HepG2 (cell line): Measurements from ENCODE around the gene GPHN. TPM values are rescaled to one million over a fixed set of nuclear protein-coding genes. Genes with fewer than 3 reads are reported as not detected.

ENCODE experiments used
- ATAC-seq: fragments of 200-7000 bp; cut with Tn5 transposase; 3 replicates; pipeline ENCODE4 v1.9.1; 2020; ENCODE audit warnings: mild to moderate bottlenecking, moderate library complexity
- BruUV-seq: library from RNA; stranded (reverse); fragments of 400-500 nt; replicated peaks from 2 replicates; lab custom pipeline; 2021; lab: Mats Ljungman, UMichigan
- CTCF ChIA-PET: fragments of 300-600 bp; formaldehyde crosslinking; extraction: SDS; loops from one replicate; lab custom pipeline; 2021; ENCODE audit warnings: low total read pairs, inconsistent platforms, low intra/inter-chr PET ratio; lab: Yijun Ruan, JAX
- POLR2A ChIA-PET: fragments of 350-600 bp; sonication (Branson Sonifier 250); formaldehyde crosslinking; loops from one replicate; lab custom pipeline; 2020; ENCODE audit warnings: antibody characterized with exemption, inconsistent platforms; lab: Yijun Ruan, JAX
- DNase-seq: peaks from one replicate; pipeline ENCODE4 v3.0.0-alpha.2; 2015; ENCODE audit warnings: low spot score
- FAIRE-seq: peaks from 3 replicates; lab custom pipeline; 2011; peaks lifted over from hg19 to GRCh38; lab: Jason Lieb, UNC
- H2AFZ ChIP-seq: one replicate; pipeline ENCODE4 v1.6.1; 2011; ENCODE audit warnings: low read length, inconsistent platforms
- H3K27ac ChIP-seq: fragments of 300-600 bp; 3 replicates; pipeline ENCODE4 v1.8.0; 2011; ENCODE audit warnings: mixed run types, mild to moderate bottlenecking, mixed read lengths, low read length, inconsistent platforms; ENCODE audit not compliant: insufficient read depth; ENCODE audit errors: extremely low read length
- H3K27me3 ChIP-seq, 2 experiments: fragments of 200-600 bp in 1 of 2; 2 replicates in 1 of 2; 3 replicates in 1 of 2; pipeline versions ENCODE4 v1.6.0 to v1.8.0; 2011; ENCODE audit warnings: low read length in 2 of 2, mild to moderate bottlenecking in 2 of 2, moderate library complexity in 2 of 2, inconsistent platforms in 1 of 2; ENCODE audit not compliant: insufficient read depth in 2 of 2, control insufficient read depth in 1 of 2
- H3K36me3 ChIP-seq, 2 experiments: fragments of 200-600 bp in 1 of 2; replicated peaks in 1 of 2; 2 replicates in 1 of 2; 3 replicates in 1 of 2; pipeline versions ENCODE4 v1.5.1 to v1.8.0; 2011; ENCODE audit warnings: low read length in 2 of 2, inconsistent platforms in 1 of 2; ENCODE audit not compliant: insufficient read depth in 2 of 2, control insufficient read depth in 1 of 2
- H3K4me1 ChIP-seq: 2 replicates; pipeline ENCODE4 v1.5.1; 2012; ENCODE audit warnings: low read length, inconsistent platforms; ENCODE audit not compliant: insufficient read depth
- H3K4me2 ChIP-seq: 2 replicates; pipeline ENCODE4 v1.6.0; 2011; ENCODE audit warnings: low read depth, low read length, inconsistent platforms
- H3K4me3 ChIP-seq, 3 experiments: fragments of 200-600 bp in 1 of 3; sonication (generic), shearing (Covaris generic) in 1 of 3; replicated peaks in 1 of 3; 2 replicates each; pipeline ENCODE4 v1.5.1; 2011 to 2016; ENCODE audit warnings: low read length in 3 of 3, inconsistent platforms in 2 of 3, low read depth in 2 of 3, mild to moderate bottlenecking in 2 of 3, control low read depth in 1 of 3, mixed read lengths in 1 of 3; ENCODE audit not compliant: insufficient read depth in 1 of 3
- H3K79me2 ChIP-seq: one replicate; pipeline ENCODE4 v1.6.1; 2011; ENCODE audit warnings: low read length, inconsistent platforms; ENCODE audit not compliant: insufficient read depth
- H3K9ac ChIP-seq: 2 replicates; pipeline ENCODE4 v1.6.0; 2011; ENCODE audit warnings: mild to moderate bottlenecking, low read depth, low read length, inconsistent platforms; ENCODE audit not compliant: insufficient read depth
- H3K9me3 ChIP-seq: 2 replicates; pipeline ENCODE4 v1.5.1; 2012; ENCODE audit warnings: mild to moderate bottlenecking, low read length
- H4K20me1 ChIP-seq: 2 replicates; pipeline ENCODE4 v1.6.0; 2011; ENCODE audit warnings: inconsistent platforms, mild to moderate bottlenecking, low read length, moderate library complexity; ENCODE audit not compliant: insufficient read depth
- KAT2B ChIP-seq: fragments of 150-350 bp; IDR thresholded peaks from 2 replicates; pipeline ENCODE4 v1.6.1; 2014; ENCODE audit warnings: low read depth, low read length, borderline replicate concordance
- PAXIP1 ChIP-seq: sonication (generic); formaldehyde crosslinking; conservative IDR thresholded peaks from 2 replicates; pipeline ENCODE4 v1.4.0; 2020; ENCODE audit warnings: mild to moderate bottlenecking, missing genetic modification reagents, moderate library complexity
- SRSF4 ChIP-seq: fragments of 200-400 bp; formaldehyde crosslinking; IDR thresholded peaks from one replicate; pipeline ENCODE4 v1.6.1; 2018; ENCODE audit warnings: mild to moderate bottlenecking, low read depth, low read length, moderate library complexity; ENCODE audit not compliant: poor library complexity, severe bottlenecking
- YEATS4 ChIP-seq: sonication (generic); formaldehyde crosslinking; IDR thresholded peaks from 2 replicates; pipeline ENCODE4 v1.4.0; 2020; ENCODE audit warnings: missing genetic modification reagents, borderline replicate concordance
- ZNF407 ChIP-seq: sonication (generic); formaldehyde crosslinking; IDR thresholded peaks from one replicate; pipeline ENCODE4 v1.5.1; 2020; ENCODE audit warnings: mild to moderate bottlenecking, missing genetic modification reagents; ENCODE audit errors: not compliant biosample characterization
- ZNF709 ChIP-seq: sonication (generic); formaldehyde crosslinking; IDR thresholded peaks from 2 replicates; pipeline ENCODE4 v1.5.0; 2020; ENCODE audit warnings: mild to moderate bottlenecking, missing genetic modification reagents
- ZNF737 ChIP-seq: sonication (generic); formaldehyde crosslinking; IDR thresholded peaks from 2 replicates; pipeline ENCODE4 v1.5.0; 2020; ENCODE audit warnings: missing genetic modification reagents, mild to moderate bottlenecking, borderline replicate concordance
- ZNF749 ChIP-seq: sonication (generic); formaldehyde crosslinking; IDR thresholded peaks from 2 replicates; pipeline ENCODE4 v1.8.0; 2022; ENCODE audit warnings: mild to moderate bottlenecking, missing genetic modification reagents, moderate library complexity, borderline replicate concordance
- WGBS: methylation state at CpG from one replicate; pipeline ENCODE4 v1.1.6; 2017; ENCODE audit warnings: low lambda C conversion rate; 5-methylcytosine and 5-hydroxymethylcytosine counted together
- in situ Hi-C: cut with HindIII; loops from 2 replicates; pipeline ENCODE4 v1.10.0; 2017; ENCODE audit warnings: low pct_unique_long_range_greater_than_20kb; ENCODE audit not compliant: extremely low pct_ligation_motif_present
- intact Hi-C: fragments of 100-400 bp; cut with micrococcal nuclease; formaldehyde crosslinking; loops from one replicate; pipeline ENCODE4 v1.10.0; 2022; ENCODE audit not compliant: unreplicated experiment
- polyA plus RNA-seq, 8 experiments: library from polyadenylated mRNA; depleted of rRNA in 3 of 8; stranded (reverse) in 7 of 8; unstranded in 1 of 8; fragments of >200 nt; fragmentation: Illumina TruSeq in 4 of 8; extraction: Trizol in 4 of 8; gene quantifications; 2 replicates each; pipeline versions ENCODE4 v1.2.1 to v1.2.3, GENCODE V29; 2011 to 2016; ENCODE audit warnings: low read depth in 4 of 8, missing spikeins in 1 of 8, mixed read lengths in 1 of 8; ENCODE audit not compliant: insufficient read depth in 1 of 8
- total RNA-seq, 5 experiments: library from RNA; depleted of rRNA; stranded (reverse); fragments of >200 nt; fragmentation: Illumina TruSeq; extraction: Trizol; gene quantifications; 2 replicates each; pipeline ENCODE4 v1.2.3, GENCODE V29; 2016; ENCODE audit warnings: low read depth in 1 of 5

GPHN gene
- total and polyA plus RNA-seq, 2 of the 13 experiments (the other 11 are each of a cell fraction or from before 2014, with no cell fraction given): 12.7 to 19.2 TPM

DNA sequence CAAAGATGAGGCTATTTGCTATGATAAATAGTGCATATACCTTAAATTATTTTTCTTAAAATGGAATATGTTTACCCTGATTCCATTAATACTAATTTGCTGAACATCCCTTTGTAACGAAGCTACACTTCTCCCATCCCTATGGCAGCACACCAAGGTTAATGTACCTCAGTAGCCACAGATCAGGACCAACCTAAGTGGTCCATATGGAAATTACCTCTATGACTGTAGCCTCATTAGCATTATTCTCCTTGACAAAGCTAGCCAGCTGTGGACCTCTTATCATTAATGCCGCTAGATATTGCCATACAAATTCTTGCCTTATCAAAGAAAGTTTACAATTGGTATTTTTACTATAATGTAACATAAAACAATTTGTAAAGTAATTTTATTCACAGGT is 604.4 kb downstream of the GPHN start:
- ChIA-PET POLR2A (no interaction called here), CTCF (no interaction called here)
- in situ Hi-C loops: loop anchor here (10.0 to 25.0 kb wide), 2 partner anchors 488 to 750 kb away; no protein-coding TSS in a partner anchor
- Histone ChIP-seq H3K4me1 (no peaks in the 10 kb centered on the region), H4K20me1 (no peaks in the 10 kb centered on the region), H3K4me2 (no peak overlapping the region), H3K9me3 (no peaks in the 10 kb centered on the region), H3K36me3 (peaks cover 0 to 9% of the 10 kb centered on the region in 2 experiments; a peak in 1 of 5 replicates), H3K9ac (no peak overlapping the region), H3K27me3 (no peaks in the 10 kb centered on the region), H3K79me2 (no peaks in the 10 kb centered on the region), H3K4me3 (no peak overlapping the region), H3K27ac (no peak overlapping the region), H2AFZ (no peak overlapping the region)
- DNase-seq (no peak), ATAC-seq (no peak), FAIRE-seq (no peak)
- no TSS peak for BruUV-seq
- TF ChIP-seq ZNF749 (no peak), KAT2B (no peak), SRSF4 (no peak), ZNF407 (CRISPR knock-in tag) (no peak), ZNF737 (no peak), YEATS4 (CRISPR knock-in tag) (no peak), PAXIP1 (no peak), ZNF709 (CRISPR knock-in tag) (no peak)
- intact Hi-C loops: loop anchor here (10.0 kb wide), 1 partner anchor 758 kb away; no protein-coding TSS in a partner anchor
- 90% methylated on average over 2 of the region's 2 CpGs for WGBS
